ENCODE results near the gene HAUS7. TPM values are rescaled to one million over a fixed set of nuclear protein-coding genes. Genes with fewer than 3 reads are reported as not detected.
A peak's percentile ranks its signal among the peaks of the same experiment; 100 is the strongest.

The HAUS7 gene
- total and polyA plus RNA-seq, 2 donors from 2014 or later: 28.1 to 47.6 TPM

DNA sequence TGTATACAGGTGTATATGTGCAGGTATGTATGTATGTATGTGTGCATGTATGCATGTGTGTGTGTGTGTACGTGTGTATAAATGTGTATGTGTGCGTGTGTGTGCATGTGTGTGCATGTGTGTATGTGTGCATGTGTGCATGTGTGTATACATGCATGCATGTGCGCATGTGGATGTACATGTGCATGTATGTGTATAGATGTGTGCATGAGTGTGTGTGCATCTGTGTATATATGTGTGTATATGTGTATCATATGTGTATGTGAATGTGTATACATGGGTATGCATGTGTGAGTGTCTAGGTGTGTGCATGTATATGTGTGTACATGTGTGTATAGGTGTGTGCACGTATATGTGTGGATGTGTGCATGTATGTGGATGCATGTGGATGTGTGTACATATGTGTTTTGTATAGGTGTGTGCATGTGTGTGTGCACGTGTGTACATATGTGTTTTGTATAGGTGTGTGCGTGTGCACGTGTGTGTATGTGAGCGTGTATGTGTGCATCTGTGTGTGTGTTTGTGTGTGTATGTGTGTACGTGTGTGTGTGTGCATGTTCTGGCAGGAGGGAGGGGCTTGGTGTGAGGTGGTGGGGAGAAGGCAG, 30.4 kb upstream of the HAUS7 start:
- DNase-seq (no peak), FAIRE-seq (no peak)
- H3K36me3 ChIP-seq (ENCODE audit: control insufficient read depth in 2 of 3, insufficient read depth in 3 of 3, low read length in 3 of 3): peaks cover 0 to 3% (median 0%) of the 10 kb centered on the region in 3 donors
- H3K4me3 ChIP-seq (ENCODE audit: low read length in 3 of 3): peak overlapping the region in 1 of 3 donors; percentile 46
- no peaks in the 10 kb centered on the region for H3K9me3 ChIP-seq (ENCODE audit: control insufficient read depth in 2 of 3, insufficient read depth in 1 of 3, low read length in 3 of 3)
- H3K27ac ChIP-seq (ENCODE audit: low read depth in 2 of 2, low read length in 2 of 2): no peak overlapping the region
- no peak overlapping the region for H3K9ac ChIP-seq (ENCODE audit: low read length in 3 of 3)
- TF ChIP-seq, protein P1, sequence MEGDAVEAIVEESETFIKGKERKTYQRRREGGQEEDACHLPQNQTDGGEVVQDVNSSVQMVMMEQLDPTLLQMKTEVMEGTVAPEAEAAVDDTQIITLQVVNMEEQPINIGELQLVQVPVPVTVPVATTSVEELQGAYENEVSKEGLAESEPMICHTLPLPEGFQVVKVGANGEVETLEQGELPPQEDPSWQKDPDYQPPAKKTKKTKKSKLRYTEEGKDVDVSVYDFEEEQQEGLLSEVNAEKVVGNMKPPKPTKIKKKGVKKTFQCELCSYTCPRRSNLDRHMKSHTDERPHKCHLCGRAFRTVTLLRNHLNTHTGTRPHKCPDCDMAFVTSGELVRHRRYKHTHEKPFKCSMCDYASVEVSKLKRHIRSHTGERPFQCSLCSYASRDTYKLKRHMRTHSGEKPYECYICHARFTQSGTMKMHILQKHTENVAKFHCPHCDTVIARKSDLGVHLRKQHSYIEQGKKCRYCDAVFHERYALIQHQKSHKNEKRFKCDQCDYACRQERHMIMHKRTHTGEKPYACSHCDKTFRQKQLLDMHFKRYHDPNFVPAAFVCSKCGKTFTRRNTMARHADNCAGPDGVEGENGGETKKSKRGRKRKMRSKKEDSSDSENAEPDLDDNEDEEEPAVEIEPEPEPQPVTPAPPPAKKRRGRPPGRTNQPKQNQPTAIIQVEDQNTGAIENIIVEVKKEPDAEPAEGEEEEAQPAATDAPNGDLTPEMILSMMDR (IDR thresholded peaks at IDR 0.05; ENCODE audit: borderline replicate concordance, extremely low read depth, insufficient read depth): no peak
- intact Hi-C loops (cut with DNase I): no loop called here
- H3K27me3 ChIP-seq (ENCODE audit: control insufficient read depth, insufficient read depth, low read length): no peaks in the 10 kb centered on the region
- H3K4me1 ChIP-seq (ENCODE audit: control insufficient read depth in 2 of 3, insufficient read depth in 2 of 3, low read depth in 1 of 3, low read length in 3 of 3): peaks cover 0 to 4% (median 0%) of the 10 kb centered on the region in 3 donors

DNA sequence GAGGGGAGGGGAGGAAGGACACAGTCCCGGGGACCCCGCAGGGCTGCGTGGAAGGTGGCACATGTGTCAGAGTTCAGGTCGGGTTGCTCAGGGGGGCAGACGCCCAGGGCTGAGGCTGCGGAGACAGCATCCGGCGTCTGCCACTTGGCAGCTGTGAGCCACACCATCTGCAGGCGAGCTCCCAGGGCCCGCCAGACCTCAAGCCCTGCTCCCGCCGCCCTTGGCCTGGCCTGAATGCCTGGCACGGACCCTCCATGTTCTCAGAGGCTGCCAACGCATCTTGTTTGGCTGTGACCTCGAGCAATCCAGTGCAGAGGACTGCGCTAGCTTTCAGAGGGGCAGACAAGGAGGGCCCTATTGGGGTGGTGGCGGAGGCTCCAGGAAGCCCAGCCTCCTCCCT, 29.5 kb upstream of the HAUS7 start:
- Histone ChIP-seq H3K27ac (ENCODE audit: low read depth in 2 of 2, low read length in 2 of 2) (no peak overlapping the region), H3K9me3 (ENCODE audit: control insufficient read depth in 2 of 3, insufficient read depth in 1 of 3, low read length in 3 of 3) (no peaks in the 10 kb centered on the region), H3K9ac (ENCODE audit: low read length in 3 of 3) (no peak overlapping the region), H3K36me3 (ENCODE audit: control insufficient read depth in 2 of 3, insufficient read depth in 3 of 3, low read length in 3 of 3) (peaks cover 0 to 3% (median 0%) of the 10 kb centered on the region in 3 donors), H3K4me3 (ENCODE audit: low read length in 3 of 3) (no peak overlapping the region), H3K4me1 (ENCODE audit: control insufficient read depth in 2 of 3, insufficient read depth in 2 of 3, low read depth in 1 of 3, low read length in 3 of 3) (peaks cover 0 to 4% (median 0%) of the 10 kb centered on the region in 3 donors), H3K27me3 (ENCODE audit: control insufficient read depth, insufficient read depth, low read length) (no peaks in the 10 kb centered on the region)
- no peak for FAIRE-seq
- no peak for DNase-seq
- intact Hi-C loops (cut with DNase I): no loop called here
- TF ChIP-seq, protein P1 (IDR thresholded peaks at IDR 0.05; ENCODE audit: borderline replicate concordance, extremely low read depth, insufficient read depth): no peak

DNA sequence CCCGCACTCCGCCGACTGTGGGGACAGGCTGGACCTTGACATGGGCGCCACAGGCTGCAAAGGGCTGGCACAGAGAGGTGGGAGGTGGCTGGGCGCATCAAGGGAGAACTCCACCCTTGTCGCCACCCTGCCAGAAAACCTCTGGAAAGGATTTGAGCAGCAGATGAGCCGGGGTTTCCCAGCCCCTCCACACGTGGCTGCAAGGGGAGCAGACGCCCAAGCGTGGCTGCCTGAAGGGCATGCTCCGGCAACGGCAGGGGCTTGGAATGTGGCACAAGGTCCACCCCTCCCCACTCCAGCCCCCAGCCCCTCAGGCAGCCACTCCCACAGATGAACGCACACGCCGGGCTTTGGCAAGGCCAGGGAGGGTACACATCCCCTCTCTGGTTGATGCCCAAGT, 29.0 kb upstream of the HAUS7 start:
- H3K9me3 ChIP-seq (ENCODE audit: control insufficient read depth in 2 of 3, insufficient read depth in 1 of 3, low read length in 3 of 3): no peaks in the 10 kb centered on the region
- H3K4me1 ChIP-seq (ENCODE audit: control insufficient read depth in 2 of 3, insufficient read depth in 2 of 3, low read depth in 1 of 3, low read length in 3 of 3): peaks cover 0 to 4% (median 0%) of the 10 kb centered on the region in 3 donors
- H3K36me3 ChIP-seq (ENCODE audit: control insufficient read depth in 2 of 3, insufficient read depth in 3 of 3, low read length in 3 of 3): peaks cover 0 to 3% (median 0%) of the 10 kb centered on the region in 3 donors
- H3K9ac ChIP-seq (ENCODE audit: low read length in 3 of 3): no peak overlapping the region
- H3K4me3 ChIP-seq (ENCODE audit: low read length in 3 of 3): no peak overlapping the region
- TF ChIP-seq, protein P1 (IDR thresholded peaks at IDR 0.05; ENCODE audit: borderline replicate concordance, extremely low read depth, insufficient read depth): no peak
- DNase-seq (peak in 1 of 5 donors; percentile 50), FAIRE-seq (no peak)
- H3K27me3 ChIP-seq (ENCODE audit: control insufficient read depth, insufficient read depth, low read length): no peaks in the 10 kb centered on the region
- H3K27ac ChIP-seq (ENCODE audit: low read depth in 2 of 2, low read length in 2 of 2): no peak overlapping the region
- intact Hi-C loops (cut with DNase I): no loop called here
